Stimulated activated CD4-positive, alpha-beta T cell treated with anti-CD3 and anti-CD28 coated beads, Interleukin-4, amount 100 ng/mL, for 24 hours (primary cell): ENCODE results near the gene CCDC178.
"Not testable (repeated sequence)": the region's sequence is repeated elsewhere in the genome, so short reads cannot be mapped to it uniquely, and the experiment has no call there.

Experiments
- DNase-seq: peaks from one replicate; pipeline ENCODE4 v3.0.0-alpha.2; 2020

CCDC178 gene, protein sequence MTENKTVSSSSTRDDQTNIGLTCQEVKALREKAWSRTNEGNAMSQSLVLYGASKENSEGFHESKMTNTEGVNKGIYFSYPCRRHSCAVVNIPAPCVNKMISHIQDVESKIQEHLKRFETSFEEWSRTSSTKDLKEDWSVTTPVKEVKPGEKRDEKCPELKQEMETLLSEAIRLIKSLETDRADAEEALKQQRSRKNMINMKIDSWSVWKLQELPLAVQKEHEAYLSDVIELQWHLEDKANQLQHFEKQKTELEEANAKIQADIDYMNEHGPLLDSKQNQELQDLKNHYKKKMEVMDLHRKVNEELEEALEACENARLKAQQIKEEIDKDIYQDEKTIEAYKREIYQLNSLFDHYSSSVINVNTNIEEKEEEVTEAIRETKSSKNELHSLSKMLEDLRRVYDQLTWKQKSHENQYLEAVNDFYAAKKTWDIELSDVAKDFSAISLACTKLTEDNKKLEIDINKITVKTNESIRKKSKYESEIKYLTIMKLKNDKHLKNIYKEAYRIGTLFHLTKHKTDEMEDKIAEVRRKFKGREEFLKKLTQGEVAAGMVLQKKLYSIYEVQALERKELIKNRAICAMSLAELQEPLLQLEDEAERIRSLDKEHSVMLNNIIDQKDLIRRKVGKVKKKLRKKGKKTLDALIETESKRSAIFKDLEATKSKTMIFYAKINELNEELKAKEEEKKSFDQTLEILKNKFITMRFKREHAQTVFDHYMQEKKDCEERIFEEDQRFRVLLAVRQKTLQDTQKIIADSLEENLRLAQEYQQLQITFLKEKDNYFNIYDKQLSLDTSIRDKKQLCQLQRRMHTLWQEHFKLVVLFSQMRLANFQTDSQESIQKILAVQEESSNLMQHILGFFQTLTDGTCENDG

DNA sequence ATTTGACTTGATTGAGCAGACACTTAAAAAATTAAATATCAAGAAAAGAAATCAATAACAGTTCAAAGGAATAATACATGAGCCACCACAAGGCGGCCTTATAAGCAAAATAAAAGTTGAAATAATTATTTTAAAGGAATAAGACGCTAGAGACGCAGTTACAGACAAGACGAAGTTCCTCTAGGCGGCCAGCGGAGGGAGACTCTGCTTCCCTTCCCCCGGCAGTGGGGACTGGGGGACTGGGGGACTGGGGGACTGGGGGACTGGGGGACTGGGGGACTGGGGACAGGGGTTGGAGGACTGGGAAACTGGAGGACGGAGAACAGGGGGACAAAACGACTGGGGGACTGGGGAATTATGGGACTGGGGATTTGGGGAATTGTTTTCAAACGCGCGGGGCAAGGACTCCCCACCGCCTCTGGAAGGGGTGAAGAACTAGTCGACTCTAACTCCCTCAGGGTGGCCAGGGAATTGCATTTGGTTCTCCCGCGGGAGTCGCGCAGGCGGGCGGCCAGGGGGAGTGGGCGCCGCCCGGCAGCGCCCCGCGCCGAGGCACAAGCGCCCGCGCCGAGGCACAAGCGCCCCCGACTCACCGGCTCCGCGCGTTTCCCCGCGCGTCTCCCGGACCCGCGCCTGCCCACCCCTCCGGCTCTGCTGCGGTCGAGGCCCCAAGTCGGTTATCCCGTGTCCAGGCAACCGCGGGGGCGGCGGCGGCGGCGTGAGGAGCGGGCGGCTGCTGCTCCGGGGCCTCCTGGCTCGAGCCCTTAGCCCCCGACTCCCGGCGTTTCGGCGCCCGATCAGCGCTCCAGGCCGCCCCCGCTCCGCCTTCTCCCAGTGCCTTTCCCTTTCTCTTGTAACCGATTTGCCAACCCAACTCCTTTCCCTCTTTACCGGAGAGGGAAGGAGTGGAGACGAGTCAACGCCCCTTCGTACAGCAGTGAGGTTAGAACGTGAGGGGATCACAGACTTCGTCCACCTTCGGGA, at the start of gene CCDC178:
Gene CCDC178 (minus strand): TSS at position 662 of the 984 bp plus-strand sequence. CDS start 28,633 bp downstream, outside the sequence.
- DNase-seq: no peak

DNA sequence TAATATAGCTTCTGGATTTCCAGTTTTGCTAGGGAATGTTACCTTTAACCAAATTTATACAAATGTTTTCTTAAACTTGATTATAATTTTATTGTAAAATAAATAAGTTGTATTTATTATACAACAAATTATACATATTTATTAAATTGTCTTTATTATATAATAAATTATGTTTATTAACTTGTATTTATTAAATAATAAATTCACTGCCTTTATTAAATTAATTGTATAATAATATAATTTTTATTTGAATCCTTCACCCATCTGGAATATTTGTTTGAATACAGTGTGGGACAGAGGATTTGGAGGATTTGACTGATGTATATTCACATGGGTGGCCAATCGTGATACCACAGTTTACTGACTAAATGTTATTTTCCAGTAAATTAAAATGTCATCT, 43.4 kb upstream of the CCDC178 start:
- DNase-seq: no peak

GRCh38 chr18:33472509-33472908, 32.0 kb upstream of the CCDC178 start:
- no peak for DNase-seq

DNA sequence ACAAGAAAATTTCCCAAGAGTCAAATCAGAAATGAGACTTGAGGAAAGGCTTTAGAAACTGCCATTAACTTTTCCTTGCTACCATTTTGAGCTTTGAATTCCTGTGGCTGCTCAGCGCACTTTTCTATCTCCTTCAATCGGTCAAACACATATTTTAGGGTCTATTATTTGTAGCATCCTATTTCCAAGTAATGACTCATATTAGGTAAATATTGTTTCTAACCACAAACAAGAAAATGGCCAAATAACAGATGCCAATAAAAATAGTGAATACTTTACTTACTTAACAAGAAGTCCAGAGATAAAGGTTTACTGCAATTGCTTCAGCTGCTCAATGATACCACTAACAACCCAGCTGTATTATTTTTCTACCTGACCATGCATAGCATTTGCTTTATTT, 29.7 kb upstream of the CCDC178 start:
- no peak for DNase-seq

DNA sequence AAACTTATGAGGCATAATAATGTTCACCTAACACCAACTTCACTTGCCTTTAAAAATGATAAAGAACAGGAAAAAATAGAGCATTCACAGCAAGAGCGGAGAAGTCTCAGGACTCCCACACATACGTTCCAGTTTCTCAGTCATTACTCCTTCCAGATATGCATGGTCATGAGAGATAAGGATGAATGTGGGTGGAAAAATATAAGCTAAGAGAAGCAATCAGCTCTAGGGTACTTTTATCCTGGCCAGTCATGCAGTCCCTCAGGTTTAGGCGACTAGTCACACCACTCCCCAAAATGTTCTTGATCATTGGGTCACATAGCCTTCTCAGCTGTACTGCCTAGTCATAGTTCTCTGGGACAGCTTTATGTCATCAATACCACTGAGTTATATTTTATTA, 29.2 kb upstream of the CCDC178 start:
- DNase-seq: no peak

- DNase-seq: no peak
Measured at GRCh38 chr18:33467531-33467930, 27.0 kb upstream of the CCDC178 start.

DNA sequence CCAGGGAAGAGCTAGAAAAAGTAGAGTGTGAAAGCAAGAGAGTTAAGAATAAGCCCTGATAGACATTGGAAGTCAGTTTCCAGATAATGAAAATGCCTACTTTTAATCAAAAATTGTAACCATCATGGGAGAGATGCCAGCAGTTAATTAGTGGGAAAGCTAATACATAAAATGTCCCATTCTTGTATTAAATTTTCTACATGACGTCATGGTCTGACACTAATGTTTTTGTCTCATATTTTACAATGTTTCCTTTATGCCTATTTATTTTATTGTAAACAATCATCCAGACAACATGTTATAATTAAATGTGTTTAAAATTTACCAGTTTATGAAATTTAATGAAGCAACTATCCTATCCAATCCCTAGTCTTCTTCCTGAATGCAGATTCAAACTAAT, 26.3 kb upstream of the CCDC178 start:
- no peak for DNase-seq

DNA sequence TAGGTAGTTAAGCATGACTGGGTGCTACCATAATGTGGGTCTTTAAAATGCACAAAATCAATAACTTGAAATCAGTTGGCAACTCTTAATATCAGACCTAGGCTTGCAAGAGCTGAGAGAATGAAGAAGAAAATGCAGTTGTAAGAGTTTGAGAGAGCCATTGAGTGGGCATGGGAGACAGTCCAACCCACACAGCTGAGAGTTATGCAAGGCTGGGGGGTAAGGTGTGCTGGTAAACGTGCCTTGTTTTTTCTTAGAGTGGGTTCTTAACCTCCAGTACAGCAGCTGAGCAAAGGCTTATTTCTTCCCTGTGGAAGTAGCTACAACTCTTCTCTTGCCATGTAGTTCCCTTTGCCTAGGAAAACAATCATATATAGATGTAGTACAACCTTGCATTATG, 20.2 kb upstream of the CCDC178 start:
- DNase-seq: no peak

- DNase-seq: no peak
Measured at GRCh38 chr18:33459612-33460011, 19.1 kb upstream of the CCDC178 start.

- no peak for DNase-seq
Measured at GRCh38 chr18:33446604-33447003, 6.1 kb upstream of the CCDC178 start.

DNA sequence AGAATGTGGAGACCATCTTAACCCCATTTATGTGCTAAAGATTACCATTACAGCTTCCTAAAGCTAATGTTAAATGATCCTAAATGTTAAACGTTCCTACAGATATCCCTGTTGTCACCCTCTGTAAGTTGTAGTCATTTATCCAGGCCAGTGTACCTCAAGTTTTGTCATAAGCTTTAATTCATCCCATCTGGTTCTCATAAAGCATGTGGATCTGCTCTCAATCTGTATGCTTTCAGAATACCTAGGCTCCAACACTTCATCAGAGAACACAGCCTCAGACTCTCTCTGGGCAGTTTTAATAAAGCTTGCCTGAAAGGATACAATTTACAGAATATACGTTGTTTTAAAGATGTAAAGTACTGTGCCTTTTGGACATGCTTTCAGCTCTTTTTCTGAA, 4.2 kb upstream of the CCDC178 start:
- no peak for DNase-seq

- DNase-seq: no peak
Measured at GRCh38 chr18:33432857-33433256, 7.7 kb downstream of the CCDC178 start.

DNA sequence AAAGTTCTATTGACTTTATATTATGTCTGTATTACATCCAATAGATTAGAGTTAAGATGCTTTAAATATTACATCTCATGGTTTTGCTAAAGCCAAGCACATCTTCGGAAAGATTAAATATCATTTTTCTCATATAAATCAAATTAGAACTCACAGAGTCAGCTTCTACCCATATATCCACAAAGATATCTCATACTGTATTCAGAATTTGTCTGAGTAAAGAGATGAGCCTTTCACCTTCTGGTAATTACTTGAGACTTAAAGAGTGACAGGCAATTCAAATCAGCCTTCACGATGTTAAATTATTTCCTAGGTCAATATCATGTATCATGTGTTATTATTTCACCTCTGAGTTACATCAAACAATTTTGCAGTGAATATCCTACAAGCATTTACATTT, 13.0 kb downstream of the CCDC178 start:
- no peak for DNase-seq

DNA sequence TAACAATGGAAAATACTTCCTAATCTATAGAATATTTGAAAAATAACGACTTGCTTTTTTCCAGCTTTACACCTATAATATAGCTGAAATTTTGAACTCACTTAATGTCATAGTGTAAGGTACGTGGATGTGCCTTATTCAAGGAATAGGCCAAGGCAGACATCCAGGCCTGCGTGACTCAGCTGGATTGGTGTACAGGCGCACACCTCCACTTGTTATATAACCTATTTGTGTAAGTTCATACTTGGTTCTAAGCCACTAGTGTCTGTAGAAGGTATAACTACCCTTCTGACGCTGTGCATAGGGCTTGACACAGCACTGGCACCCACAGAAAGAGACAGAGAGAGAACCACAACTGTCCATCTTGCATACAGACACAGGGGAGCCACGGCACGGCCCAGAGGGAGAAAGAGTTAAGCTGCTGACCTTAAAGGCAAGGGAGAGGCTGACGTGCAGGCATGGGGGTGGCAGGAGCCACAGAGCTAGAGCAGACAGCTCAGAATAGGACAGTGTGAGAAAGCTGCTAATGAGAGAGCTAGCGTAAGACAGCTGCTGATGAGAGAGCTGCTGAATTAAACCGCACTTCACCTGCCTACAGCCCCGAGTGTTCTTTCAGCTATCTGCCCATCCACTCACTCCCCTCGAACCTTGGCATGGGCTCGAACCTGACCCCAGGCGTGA, 16.1 kb downstream of the CCDC178 start:
- DNase-seq: no peak

DNA sequence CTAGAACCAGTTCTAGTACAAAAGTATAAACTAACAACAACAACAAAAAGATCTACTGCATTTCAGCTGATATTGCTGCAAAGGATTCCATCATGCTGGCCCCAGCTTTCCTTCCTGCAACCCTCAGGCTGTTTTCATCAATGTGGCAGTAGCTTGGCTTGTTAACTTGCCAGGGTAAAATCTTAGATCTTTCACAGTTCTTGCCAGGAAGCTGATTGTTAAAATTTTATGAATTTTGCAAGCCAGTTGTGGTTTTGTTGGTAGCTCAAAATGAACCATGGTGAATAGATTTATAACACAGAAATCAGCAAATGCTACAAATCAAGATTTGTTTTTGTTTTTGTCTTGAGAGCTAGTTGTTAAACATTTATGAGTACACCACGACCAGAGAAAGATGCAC, 19.3 kb downstream of the CCDC178 start:
- no peak for DNase-seq

DNA sequence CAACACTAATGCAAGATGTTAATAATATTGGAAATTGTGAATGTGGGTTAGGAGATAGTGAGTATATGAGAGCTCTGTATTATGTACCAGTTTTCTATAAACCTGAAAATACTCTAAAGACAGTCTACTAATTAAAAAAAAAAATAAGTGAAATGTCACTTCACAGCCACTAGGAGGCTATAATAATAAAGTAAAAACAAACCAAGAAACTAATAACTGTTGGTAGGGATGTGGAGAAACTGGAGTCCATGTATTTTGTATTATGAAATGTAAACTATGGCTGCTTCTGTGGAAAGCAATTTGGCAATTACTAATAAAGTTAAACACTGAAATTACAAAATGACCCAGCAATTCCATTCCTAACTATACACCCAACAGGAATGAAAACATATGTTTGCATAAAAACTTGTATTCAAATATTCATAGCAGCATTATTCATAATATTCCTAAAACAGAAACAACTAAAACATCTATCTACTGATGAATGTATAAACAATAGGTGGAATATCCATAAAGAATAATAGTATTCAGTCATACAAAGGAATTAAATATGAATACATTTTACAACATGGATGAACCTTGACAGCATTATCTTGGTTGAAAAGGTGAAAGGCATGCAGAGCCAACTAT, 36.2 kb downstream of the CCDC178 start:
- DNase-seq: no peak

- DNase-seq: not testable (repeated sequence)
Measured at GRCh38 chr18:33398939-33399338, 41.6 kb downstream of the CCDC178 start.

DNA sequence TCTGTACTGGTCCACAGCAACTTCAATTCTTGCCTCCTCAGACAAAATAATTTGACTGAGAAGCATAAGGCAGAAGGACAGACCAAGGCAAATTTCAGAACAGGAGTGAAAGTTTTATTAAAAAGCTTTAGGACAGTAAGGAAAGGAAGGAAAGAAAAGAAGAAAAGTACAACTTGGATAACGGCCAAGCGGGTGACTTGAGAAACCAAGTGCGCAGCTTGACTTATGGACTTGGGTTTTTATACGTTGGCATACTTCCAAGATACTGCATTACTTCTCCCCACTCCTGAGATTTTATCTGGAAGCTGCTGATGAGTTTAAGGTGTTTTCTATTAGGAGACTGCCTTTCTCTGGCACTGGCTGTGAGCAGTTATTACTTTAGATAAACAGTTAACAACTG, 64.7 kb downstream of the CCDC178 start:
- DNase-seq: no peak

- DNase-seq: no peak
Measured at GRCh38 chr18:33372442-33372841, 68.1 kb downstream of the CCDC178 start.

GRCh38 chr18:33369711-33370449, 70.6 kb downstream of the CCDC178 start:
- no peak for DNase-seq

GRCh38 chr18:33356735-33357134, 83.8 kb downstream of the CCDC178 start:
- DNase-seq: no peak
